ENCODE data around the gene RGS7.

GRCh38 chr1:240942901-240943300 is 414.1 kb downstream of the RGS7 start:
- TF ChIP-seq CTCF (IDR thresholded peaks at IDR 0.05 in 4 of 5, conservative IDR thresholded peaks at IDR 0.05 in 1 of 5): no peak
- TF ChIP-seq POLR2A (IDR thresholded peaks at IDR 0.05): no peak
